GM06990 (cell line): ENCODE data around the gene CZIB.
A peak's percentile ranks its signal among the peaks of the same experiment; 100 is the strongest.

Experiments
- DNase-seq: peaks from one replicate; pipeline ENCODE4 v3.0.0-alpha.2; 2011; ENCODE audit not compliant: insufficient read length; ENCODE audit errors: extremely low read depth
- H3K27me3 ChIP-seq: replicated peaks from 2 replicates; pipeline ENCODE4 v1.6.0; 2011; ENCODE audit warnings: low read length; ENCODE audit not compliant: control insufficient read depth, insufficient read depth
- H3K36me3 ChIP-seq: 2 replicates; pipeline ENCODE4 v1.5.1; 2011; ENCODE audit warnings: low read length; ENCODE audit not compliant: control insufficient read depth, insufficient read depth
- H3K4me3 ChIP-seq: replicated peaks from 2 replicates; pipeline ENCODE4 v1.5.1; 2011; ENCODE audit warnings: low read depth, mild to moderate bottlenecking, control low read depth, low read length
- CTCF ChIP-seq: IDR thresholded peaks from 2 replicates; pipeline ENCODE4 v1.5.1; 2011; ENCODE audit warnings: low read length, control low read depth, mild to moderate bottlenecking, inconsistent platforms; ENCODE audit not compliant: insufficient read depth, poor library complexity, severe bottlenecking

CZIB gene

DNA sequence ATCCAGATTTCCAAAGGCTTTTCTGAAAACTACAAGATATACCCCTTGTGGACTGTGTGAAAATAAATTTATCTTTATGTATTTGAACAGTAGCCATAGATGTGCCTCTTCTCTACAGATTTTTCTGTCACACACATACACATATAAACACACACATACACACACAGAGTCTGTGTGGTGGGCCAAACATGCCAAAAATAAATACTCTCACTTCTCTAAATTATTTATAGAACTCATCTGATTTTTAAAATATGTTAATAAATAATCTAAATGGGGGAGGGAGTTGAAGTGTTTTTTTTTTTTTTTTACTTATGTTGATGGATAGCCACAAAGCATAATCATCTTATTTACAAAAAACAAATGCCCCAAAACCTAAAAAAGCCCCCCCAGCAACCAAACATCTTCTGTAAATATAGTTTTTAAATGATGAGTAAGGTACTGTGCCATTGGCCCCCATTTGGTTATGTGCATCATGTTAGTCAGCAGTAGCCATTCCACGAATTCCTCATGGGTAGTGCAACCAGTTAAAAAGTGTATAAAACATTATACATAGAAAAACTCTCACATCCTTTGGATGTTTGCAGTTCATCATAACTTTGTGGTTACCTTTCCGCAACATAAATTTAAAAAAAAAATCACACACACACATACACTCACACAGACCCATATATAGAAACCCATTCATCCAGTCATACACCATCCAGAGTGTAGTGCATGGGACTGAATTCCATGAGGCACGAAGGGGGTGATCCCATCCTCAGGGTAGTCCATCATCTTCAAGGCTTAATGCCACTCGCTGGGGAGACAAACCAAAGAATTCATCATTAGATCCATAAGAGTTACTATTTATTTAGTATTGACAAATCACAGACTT is 26.1 kb upstream of the CZIB start:
- Histone ChIP-seq H3K4me3 (no peak overlapping the region), H3K36me3 (peaks cover 12% of the 10 kb centered on the region), H3K27me3 (no peaks in the 10 kb centered on the region)
- TF ChIP-seq CTCF = no peak
- DNase-seq = no peak

DNA sequence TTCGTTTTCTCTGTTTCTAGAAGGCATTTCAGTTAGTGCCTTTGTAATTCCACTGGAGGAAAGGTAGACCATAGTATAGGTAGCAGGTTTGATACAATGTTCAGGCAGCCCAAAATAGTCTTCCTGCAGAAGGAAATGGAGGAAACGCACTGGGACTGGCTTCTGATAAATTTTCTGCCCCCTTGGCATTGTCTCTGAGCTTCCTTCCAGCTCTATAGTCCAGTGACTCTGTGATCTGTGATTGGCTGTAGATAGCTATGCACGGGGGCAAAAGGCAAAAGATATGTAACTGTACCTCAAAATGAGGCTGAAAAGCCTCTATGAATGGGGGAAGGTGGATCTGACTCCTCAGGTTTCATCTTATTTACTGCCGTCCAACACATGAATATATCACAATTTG is 23.7 kb upstream of the CZIB start:
- DNase-seq = no peak
- Histone ChIP-seq H3K27me3 (no peaks in the 10 kb centered on the region), H3K4me3 (no peak overlapping the region), H3K36me3 (peaks cover 5% of the 10 kb centered on the region)
- TF ChIP-seq CTCF = no peak

- no peaks in the 10 kb centered on the region for H3K27me3 ChIP-seq
- DNase-seq = no peak
- peaks cover 3% of the 10 kb centered on the region for H3K36me3 ChIP-seq
- no peak for TF ChIP-seq CTCF
- no peak overlapping the region for H3K4me3 ChIP-seq
Observed at GRCh38 chr1:53242381-53242780, 21.9 kb upstream of the CZIB start.

DNA sequence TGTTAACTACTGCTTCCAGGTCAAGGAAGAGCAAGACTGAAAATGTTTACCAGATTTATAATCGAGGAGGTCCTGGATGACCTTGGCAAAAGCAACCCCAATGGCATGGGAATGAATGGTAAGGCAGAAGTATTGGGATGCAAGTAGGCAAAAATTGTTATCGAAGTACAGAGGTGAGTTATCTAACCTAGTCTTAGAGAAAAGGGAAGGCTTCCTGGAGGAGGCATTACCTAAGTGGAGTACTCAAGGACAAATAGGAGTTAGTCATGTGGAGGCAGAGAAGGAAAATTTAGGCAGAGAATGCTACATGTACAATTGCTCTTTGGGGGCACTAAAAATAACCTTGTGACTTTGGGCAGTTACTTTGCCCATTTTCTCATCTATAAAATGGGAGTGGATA is 21.4 kb upstream of the CZIB start:
- TF ChIP-seq CTCF = no peak
- Histone ChIP-seq H3K4me3 (no peak overlapping the region), H3K27me3 (no peaks in the 10 kb centered on the region), H3K36me3 (peaks cover 3% of the 10 kb centered on the region)
- no peak for DNase-seq

- Histone ChIP-seq H3K27me3 (no peaks in the 10 kb centered on the region), H3K4me3 (peak within 1 kb of the TSS; percentile 85), H3K36me3 (peaks cover 2% of the 10 kb centered on the region; the same call in 1 of the 2 replicates)
- TF ChIP-seq CTCF = no peak
- peak; percentile 94 for DNase-seq
Observed at GRCh38 chr1:53238197-53239155, 18.0 kb upstream of the CZIB start, which contains the start of gene MAGOH. Gene MAGOH, minus strand, starts transcription at chr1:53238518. Its CDS starts 70 bp downstream, at chr1:53238448.
